Hematopoietic multipotent progenitor cell treated with erythropoietin and hydrocortisone succinate and interleukin-3 and kit ligand, for 15 days (in vitro differentiated cells): ENCODE data around the gene MAP7D3.
"Not testable (repeated sequence)": the region's sequence is repeated elsewhere in the genome, so short reads cannot be mapped to it uniquely, and the experiment has no call there.

Experiments used
- DNase-seq: peaks from one replicate; pipeline ENCODE4 v3.0.0-alpha.2; 2015; ENCODE audit warnings: low spot score

MAP7D3 gene

DNA sequence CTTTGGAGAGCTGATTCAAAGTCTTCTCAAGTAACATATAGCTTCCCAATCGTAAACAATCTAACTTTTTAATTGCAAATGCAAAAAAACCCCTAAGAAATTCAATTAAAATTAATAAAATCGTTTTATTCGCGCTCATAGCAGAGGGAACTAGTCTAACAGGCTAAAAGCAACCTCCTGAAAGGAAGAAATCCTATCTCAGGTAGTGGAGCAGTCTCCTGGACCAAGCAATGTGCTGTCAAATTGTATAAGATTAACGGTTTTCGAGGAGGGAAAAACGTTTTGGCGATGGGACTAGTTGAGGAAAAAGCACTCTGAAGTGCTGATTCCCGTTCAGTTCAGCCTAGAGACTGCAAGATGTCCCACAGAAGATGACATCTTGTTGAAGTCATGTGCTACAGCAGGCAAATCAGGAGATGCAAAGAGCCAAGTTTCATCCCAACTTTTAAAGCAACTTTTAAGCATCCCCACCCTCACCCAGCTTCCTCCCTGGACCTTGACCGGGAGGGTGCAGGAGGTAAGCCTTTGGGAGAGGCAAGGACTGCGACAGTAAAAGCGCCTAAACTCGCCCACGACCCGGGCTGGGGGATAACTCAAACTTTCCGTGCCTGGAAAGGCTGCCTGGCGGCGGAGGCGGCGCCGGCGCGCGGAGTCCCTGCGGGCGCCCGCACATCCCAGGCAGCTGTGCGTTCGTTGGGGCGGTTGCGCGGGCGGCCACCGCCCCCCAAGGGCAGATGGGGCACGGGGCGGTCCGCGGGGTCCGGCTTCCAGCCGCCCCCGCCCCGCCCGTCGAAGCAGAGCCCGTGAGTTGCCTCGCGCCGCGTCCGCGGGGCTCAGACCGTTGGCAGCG lies 784 bp downstream of the MAP7D3 start:
- DNase-seq, result no peak

DNA sequence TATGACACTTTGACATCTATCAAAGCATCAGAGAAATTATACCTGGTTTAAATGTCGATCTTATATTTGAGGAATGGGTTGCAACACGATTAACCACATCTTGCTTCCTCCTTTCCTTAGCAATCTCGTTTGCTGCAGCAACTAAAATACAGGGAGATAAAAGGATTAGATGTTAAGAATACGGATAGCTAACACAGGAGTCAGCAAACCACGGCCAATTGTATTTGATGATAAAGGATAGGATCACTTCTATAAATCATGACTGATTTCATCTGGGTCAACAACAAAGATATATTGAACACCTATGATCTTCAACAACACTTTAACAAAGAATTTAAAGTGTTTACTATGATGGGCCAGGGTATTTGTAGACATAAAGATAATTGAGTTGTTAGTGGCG lies 5.0 kb downstream of the MAP7D3 start:
- no peak for DNase-seq

DNA sequence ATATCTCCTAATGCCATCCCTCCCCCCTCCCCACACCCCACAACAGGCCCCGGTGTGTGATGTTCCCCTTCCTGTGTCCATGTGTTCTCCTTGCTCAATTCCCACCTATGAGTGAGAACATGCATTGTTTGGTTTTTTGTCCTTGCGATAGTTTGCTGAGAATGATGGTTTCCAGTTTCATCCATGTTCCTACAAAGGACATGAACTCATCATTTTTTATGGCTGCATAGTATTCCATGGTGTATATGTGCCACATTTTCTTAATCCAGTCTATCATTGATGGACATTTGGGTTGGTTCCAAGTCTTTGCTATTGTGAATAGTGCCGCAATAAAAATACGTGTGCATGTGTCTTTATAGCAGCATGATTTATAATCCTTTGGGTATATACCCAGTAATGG lies 13.4 kb downstream of the MAP7D3 start:
- DNase-seq, result not testable (repeated sequence)

DNA sequence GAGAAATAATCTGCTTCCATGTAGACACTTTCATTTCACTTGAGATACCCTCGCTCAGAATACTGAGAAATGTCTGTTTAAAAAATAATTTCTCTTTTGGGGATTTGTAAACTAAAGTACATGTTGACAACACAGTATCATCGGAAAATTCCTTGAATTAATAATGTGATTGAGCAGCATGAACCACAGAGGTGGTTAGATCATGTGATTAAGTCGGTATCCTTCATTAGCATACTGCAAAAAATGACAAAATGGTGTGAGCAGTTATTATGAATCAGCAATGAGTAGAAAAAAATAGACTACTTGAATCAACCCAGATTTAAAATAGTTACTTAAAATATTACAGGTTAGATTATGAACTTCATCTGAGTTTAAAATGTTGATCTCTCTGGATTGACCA lies 14.1 kb downstream of the MAP7D3 start:
- DNase-seq, result no peak

DNA sequence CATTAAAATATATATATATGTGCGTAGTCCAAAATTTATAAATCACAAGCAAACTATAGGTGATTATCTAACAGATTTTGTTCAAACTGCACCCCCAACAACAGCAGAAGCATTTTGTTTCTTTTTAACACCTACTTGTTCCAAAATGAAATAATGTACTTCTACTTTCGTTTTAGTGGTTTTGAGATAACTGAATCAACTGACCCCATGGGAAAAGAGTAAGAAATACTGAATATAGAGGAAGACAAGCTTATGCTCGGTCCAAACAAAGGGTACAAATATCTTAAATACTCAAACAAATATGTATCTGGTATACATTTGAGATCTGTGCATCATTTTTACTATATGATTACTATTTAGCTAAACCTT lies 22.4 kb downstream of the MAP7D3 start:
- DNase-seq, result no peak

DNA sequence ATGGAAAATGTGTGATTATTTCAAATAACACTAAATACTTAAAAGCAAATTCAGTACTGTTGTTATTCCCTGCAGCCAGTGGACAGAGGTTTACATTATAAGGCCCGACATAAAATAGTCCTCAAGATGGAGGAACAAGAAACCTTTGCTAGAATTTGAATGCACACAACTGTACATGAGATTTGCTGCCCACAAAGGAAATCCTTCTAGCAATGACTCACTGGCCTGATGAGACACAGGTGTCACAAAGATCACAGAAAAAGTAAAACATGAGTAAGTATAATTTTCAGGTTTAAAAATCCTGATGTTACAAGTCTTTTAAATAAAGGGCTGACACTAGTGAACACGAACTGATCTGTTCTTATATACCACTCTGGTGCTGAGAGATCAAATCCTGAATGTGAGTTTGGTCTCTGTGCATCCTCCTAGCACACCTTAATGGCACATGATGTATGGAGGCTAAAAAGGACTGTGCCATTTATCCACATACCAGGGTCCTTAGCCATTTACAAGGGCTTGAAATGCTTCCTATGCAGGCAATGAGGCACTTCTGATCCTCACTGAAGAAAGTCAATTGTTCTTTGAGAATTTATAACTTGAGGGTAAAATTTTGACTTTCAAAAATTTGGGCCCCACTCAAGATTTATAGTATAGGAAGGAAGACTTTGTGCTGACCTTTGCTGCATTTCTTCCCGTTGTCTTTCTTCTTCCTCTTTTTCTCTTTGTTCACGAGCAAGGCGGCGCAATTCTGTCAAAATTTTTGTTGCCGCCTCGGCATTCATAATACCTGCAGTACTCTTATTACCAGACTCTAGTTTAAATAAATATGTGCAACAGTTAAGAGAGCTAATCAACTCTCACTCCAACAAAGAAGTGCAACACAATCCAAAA lies 23.0 kb downstream of the MAP7D3 start:
- DNase-seq, result no peak

DNA sequence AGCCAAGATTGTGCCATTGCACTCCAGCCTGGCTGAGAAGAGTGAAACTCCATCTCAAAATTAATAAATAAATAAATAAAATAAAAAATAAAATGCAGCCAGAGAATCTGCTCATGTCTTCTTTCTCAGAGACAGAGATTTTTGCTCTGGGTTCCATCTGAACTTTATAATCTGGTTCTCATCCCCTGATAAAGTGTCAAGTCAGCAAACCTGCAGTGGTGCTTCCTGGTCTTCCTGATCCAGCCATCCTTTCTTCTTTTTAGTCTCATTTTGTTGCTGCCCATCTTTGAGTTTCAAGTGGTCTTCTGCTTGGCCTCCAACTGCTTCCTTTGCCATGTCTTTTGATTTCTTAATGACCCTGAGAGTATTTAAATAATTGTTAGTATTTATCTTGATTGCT lies 24.1 kb downstream of the MAP7D3 start:
- no peak for DNase-seq

DNA sequence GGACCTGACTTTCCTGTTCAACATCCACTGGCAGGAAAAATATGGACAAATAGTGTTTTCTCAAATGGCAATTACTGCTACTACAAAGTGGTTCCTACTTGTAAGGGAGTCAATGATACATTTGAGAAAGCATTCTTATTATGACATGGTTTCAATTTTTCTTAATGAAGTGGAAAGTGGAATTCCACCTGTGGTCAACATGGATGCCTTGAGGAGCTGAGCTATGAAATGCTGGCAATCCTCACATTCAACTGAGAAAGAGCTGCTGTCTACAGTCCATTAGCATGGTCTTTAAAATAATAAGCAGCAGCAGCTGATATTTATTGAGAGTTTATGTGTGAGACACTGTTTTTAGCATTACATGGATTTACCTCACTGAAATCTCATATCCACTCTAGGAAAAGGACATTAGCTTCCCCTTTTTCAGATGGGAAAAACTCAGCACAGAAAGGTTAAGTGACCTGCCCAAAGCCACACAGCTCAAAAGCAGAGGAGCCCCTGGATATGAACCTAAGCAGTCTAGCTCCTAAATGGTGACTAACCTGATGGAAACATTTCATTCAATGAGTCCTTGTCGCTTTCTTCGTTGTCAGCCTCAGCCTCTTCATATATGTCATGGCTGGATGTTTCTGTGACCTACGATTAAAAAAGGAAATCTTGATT lies 29.2 kb downstream of the MAP7D3 start:
- no peak for DNase-seq

DNA sequence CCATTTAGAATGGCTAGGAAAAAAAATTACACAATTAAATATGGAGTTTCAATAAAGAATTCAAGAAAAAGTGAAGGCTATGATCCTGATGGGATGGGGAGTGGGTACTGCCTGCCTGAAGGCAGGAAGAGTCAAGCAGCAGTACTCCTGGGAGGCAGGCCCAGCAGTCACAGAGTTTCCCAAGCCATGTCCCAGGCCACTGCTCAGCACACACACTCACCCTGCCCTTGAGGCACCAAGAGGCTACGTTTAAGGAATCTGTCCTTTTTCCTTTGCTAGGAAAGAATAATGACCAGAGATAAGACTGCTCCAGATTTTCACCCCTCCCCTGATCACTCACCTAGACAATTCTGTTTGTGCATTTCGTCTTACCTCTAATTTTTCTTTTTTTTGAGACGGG lies 30.2 kb downstream of the MAP7D3 start:
- DNase-seq, result no peak

DNA sequence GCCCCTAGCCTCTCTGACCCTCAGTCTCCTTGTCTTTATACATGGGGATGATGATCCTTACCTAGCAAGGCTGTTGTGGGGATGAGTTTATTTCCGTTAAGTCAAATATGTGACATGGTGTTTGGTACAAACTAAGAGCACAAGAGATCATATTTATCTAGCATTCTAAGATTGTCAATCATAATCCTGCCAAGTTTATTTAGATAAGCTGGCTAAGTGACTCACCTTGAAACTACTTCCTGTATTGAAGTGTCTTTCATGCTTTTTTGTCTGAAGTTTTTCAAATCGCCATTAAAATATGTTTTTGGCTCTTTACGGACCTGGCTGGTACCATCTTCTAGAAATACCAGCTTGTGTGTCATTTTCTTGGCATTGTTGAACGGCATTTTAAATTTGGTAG lies 30.7 kb downstream of the MAP7D3 start:
- no peak for DNase-seq

DNA sequence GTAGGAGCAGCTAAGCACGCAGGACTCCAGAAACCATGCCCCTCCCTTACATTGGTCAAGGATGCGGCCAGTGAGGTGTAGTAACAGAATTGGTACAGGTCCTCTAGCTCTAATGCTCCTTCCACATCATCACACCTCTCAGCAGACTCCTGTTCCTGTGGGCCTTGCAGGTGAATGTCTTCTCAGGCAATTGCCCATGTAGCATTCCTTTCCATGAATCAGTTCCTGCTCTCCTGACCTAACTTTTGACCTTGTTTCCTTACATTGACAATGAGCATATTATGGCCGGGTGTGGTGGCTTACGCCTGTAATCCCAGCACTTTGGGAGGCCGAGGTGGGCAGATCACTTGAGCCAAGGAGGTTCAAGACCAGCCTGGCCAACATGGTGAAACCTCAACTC lies 31.3 kb downstream of the MAP7D3 start:
- DNase-seq, result no peak

DNA sequence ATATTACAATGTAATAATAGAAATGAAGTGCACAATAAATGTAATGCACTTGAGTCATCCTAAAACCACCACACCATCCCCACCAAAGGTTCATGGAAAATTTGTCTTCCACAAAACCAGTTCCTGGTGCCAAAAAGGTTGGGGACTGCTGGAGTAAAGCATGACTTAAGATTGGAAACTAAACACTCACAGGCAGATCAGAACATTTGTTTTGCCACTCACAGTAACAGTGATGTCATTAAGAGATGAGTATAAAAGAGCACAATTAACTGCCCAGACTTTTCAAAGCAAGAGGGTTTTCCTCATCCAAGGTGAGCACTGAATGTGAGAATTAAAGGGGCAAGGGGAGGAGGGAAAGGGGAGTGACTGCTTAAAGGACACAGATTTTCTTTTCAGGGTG lies 35.6 kb downstream of the MAP7D3 start:
- no peak for DNase-seq

DNA sequence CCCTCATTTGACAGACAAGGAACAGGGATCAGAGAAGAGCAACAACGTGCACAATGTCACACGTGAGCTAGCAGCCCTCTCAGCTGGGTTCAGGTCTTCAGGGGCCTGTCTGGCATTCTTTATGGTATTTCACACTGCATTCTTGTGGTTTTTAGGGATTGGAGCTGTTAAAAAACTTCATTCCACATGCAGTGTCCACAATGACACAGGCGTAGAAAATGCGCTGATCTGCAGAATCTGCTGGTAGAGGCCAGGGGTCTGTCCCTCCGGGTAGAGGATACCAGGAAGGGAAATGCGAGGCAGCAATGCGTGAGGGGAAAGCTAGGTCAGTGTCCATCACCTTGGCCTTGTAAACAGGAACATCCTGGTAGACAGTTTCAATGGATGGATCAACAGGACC lies 36.6 kb downstream of the MAP7D3 start:
- no peak for DNase-seq

DNA sequence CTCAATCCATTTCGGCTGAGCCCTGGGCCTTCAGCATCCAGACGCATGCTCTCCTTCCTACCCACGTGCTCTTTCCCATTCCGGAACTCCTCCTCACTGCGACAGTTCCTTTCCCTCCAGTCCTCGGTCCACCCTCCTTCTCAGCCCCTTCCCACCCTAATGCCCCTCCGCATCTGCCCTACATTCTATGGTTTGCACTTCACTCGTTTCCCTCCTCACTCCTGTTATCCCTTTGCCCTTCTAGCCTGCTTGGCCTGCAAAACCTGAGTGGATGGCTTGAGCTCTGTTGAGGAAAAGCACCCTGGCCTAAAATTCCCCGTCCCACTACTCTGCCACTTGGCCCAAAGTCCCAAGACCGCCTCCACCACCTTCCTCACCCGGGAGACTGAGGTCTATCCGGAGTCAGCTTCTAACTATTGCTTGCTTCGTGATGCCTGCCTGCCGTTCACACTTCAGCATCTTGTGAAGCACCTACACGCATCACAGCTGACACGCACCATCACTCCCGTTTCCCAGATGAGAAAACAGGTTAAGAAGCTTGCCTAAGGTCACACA lies 38.6 kb downstream of the MAP7D3 start:
- DNase-seq, result no peak

DNA sequence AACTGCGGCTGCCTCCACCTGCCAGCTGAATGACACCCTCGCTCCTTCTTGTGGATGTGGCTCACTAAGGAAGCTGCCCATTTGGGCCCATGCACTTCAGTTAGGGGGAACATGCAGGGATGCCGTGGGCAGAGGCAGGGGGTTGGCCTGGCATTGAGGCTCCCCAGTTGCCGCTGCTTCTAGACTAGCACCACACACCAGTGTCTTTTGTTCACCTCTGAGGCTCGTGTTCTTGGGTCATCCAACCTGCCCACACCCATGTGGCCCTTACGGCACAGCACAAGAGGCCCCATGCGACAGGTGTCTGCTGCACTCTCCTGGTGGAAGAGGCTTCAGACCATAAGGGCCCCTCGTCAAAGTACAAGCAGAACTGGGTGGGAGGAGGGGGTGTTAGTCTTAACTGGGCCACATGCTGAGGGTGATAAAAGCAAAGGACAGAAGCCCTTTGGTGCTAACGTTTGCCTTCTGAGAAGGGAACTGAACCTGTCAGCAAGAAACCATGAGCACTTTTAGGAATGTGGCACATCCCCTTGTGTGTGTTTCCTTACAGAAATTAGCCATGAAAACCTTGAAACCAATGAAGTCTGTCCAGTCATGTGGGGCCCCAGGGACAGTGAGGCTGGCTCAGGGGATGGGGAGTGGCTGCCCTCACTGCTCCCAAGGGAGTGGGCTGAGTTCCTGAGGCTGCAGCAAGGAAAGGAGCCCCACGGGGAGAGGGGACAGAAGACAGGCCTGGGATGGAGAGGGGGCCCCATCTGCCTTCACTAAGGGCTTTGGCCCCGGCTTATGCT lies 39.2 kb downstream of the MAP7D3 start:
- DNase-seq, result no peak

DNA sequence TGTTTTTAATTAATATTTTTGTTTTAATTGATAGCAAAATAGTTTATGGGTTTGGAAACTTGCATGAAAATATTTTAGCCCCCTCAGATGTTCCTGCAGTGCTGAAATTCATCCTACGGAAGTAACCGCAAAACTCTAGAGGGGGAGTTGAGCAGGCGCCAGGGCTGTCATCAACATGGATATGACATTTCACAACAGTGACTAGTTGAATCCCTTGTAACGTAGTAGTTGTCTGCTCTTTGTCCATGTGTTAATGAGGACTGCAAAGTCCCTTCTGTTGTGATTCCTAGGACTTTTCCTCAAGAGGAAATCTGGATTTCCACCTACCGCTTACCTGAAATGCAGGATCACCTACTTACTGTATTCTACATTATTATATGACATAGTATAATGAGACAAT lies 40.4 kb downstream of the MAP7D3 start:
- DNase-seq, result no peak

DNA sequence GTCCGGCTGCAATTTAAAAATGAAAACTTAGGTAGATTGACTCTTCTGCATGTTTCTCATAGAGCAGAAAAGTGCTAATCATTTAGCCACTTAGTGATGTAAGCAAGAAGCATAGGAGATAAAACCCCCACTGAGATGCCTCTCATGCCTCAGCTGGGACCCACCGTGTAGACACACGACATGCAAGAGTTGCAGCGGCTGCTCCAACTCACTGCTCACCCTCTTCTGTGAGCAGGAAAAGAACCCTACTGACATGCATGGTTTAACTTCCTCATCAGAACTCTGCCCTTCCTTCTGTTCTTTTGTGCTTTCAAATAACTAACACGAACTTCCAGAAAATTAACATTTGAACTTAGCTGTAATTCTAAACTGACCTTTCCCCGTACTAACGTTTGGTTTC lies 41.0 kb downstream of the MAP7D3 start:
- no peak for DNase-seq

DNA sequence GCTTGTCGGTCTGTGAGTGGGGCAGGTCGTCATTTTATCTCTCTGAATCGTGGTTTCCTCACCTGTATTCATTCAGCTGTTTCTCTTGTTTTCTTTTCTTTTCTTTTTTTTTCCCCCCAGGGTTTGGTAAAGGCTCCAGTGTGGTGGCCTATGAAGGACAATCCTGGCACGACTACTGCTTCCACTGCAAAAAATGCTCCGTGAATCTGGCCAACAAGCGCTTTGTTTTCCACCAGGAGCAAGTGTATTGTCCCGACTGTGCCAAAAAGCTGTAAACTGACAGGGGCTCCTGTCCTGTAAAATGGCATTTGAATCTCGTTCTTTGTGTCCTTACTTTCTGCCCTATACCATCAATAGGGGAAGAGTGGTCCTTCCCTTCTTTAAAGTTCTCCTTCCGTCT lies 41.4 kb downstream of the MAP7D3 start:
- no peak for DNase-seq

DNA sequence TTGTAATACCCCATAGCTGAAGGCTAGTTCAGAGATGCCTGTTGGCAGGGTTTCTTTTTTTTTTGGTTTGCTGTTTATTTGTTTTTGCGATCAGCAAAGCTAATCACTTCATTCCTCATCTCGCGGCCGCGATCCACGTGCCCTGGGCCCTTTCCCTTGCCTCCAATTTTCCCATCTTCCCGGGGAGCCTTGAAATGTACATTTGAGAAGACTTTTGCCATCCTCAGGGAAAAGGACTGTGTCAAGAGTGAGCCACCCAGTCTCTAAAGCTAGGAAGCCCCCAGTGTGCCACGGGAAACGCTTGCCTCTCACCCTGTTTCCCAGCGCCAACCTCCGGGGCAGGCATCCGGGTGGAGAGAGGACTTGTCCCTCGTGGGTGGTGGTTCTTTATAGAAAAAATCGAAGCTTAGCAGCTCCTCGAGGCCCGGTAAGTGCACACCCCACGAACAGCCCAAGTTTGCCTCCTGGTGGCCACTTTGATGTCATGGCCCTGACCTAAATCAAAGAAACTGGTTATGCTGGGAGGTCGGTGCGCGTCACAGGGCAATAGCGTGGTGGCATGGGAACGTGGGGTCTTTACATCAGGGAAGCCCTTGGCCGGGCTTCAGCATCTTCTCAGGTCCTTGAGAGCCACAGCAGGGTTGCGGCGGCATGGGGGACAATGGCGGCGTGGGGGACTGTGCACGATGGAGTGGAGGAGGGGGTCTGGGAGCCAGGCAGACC lies 42.0 kb downstream of the MAP7D3 start:
- no peak for DNase-seq

DNA sequence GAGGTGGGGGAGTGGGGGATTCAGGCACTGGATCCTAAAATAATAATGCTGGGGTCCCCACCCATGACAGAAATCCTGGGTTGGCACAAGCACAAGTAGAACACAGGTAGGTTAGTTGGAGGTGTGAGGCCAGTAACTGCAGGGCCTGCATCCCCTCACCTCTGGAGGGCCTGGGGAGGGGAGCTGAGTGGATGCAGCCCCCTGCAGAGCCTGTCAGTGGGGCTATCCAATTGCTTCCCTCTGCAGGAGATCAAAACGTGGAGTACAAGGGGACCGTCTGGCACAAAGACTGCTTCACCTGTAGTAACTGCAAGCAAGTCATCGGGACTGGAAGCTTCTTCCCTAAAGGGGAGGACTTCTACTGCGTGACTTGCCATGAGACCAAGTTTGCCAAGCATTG lies 43.7 kb downstream of the MAP7D3 start:
- no peak for DNase-seq

DNA sequence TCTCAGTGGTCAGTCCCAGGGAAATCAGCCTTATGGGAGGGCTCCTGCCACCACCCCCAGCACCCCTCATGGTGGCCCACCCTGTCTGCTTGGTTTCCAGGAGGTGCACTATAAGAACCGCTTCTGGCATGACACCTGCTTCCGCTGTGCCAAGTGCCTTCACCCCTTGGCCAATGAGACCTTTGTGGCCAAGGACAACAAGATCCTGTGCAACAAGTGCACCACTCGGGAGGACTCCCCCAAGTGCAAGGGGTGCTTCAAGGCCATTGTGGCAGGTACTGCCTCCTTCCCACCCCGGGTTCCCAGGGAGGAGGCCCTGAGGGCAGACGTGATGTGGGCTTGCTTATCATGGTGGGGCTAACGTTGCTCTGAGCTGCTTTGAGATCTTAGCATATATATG lies 44.3 kb downstream of the MAP7D3 start:
- DNase-seq, result no peak
